Osteoblast (primary cell): ENCODE results near the gene TMEM239. TPM values are rescaled to one million over a fixed set of nuclear protein-coding genes. Genes with fewer than 3 reads are reported as not detected.

ENCODE experiments used
- DNase-seq: peaks from one replicate; pipeline ENCODE4 v3.0.0; 2011; ENCODE audit warnings: low spot score, mixed read lengths; ENCODE audit not compliant: insufficient read length; ENCODE audit errors: missing footprints
- H2AFZ ChIP-seq: 2 replicates; pipeline ENCODE4 v1.6.0; 2011; ENCODE audit warnings: mild to moderate bottlenecking, low read length
- H3K27ac ChIP-seq: 2 replicates; pipeline ENCODE4 v1.5.1; 2011; ENCODE audit warnings: mild to moderate bottlenecking, low read depth, low read length, moderate library complexity
- H3K27me3 ChIP-seq: 2 replicates; pipeline ENCODE4 v1.6.0; 2012; ENCODE audit warnings: mild to moderate bottlenecking, control low read depth, inconsistent platforms, low read length, moderate library complexity; ENCODE audit not compliant: insufficient read depth
- H3K36me3 ChIP-seq: 2 replicates; pipeline ENCODE4 v1.5.1; 2011; ENCODE audit warnings: mild to moderate bottlenecking, low read length, control low read depth, moderate library complexity; ENCODE audit not compliant: insufficient read depth
- H3K4me1 ChIP-seq: 2 replicates; pipeline ENCODE4 v1.5.1; 2011; ENCODE audit warnings: mild to moderate bottlenecking, low read length, control low read depth, moderate library complexity; ENCODE audit not compliant: insufficient read depth
- H3K4me2 ChIP-seq: 2 replicates; pipeline ENCODE4 v1.6.0; 2011; ENCODE audit warnings: mild to moderate bottlenecking, low read length; ENCODE audit not compliant: insufficient read depth
- H3K4me3 ChIP-seq: fragments of 200-600 bp; sonication (generic); 3 replicates; pipeline ENCODE4 v1.5.1; 2012; ENCODE audit warnings: mild to moderate bottlenecking, low read length, inconsistent platforms; ENCODE audit not compliant: insufficient read depth
- H3K79me2 ChIP-seq: 2 replicates; pipeline ENCODE4 v1.6.0; 2012; ENCODE audit warnings: mild to moderate bottlenecking, low read length, control low read depth, inconsistent platforms; ENCODE audit not compliant: insufficient read depth
- H3K9me3 ChIP-seq: 2 replicates; pipeline ENCODE4 v1.5.1; 2011; ENCODE audit warnings: low read depth, low read length, control low read depth
- H4K20me1 ChIP-seq: 2 replicates; pipeline ENCODE4 v1.6.0; 2012; ENCODE audit warnings: mild to moderate bottlenecking, low read length, control low read depth; ENCODE audit not compliant: insufficient read depth
- CTCF ChIP-seq: IDR thresholded peaks from 2 replicates; pipeline ENCODE4 v1.5.1; 2011; ENCODE audit warnings: mild to moderate bottlenecking, low read depth, low read length, moderate library complexity; ENCODE audit errors: extremely low read depth
- total RNA-seq: library from RNA; depleted of rRNA; stranded (reverse); fragments of >200 nt; gene quantifications from 2 replicates; pipeline ENCODE4 v1.2.3, GENCODE V29; 2012

The TMEM239 gene
- total RNA-seq, 1 donor, result under 0.01 TPM

- H3K27me3 ChIP-seq, result no peaks in the 10 kb centered on the region
- H4K20me1 ChIP-seq, result peaks cover 33% of the 10 kb centered on the region
- H3K4me3 ChIP-seq, result no peak overlapping the region
- peaks cover 2% of the 10 kb centered on the region for H3K79me2 ChIP-seq
- peaks cover 15% of the 10 kb centered on the region for H3K36me3 ChIP-seq
- no peak for DNase-seq
- H3K9me3 ChIP-seq, result no peaks in the 10 kb centered on the region
- no peak overlapping the region for H3K4me2 ChIP-seq
- H3K4me1 ChIP-seq, result peaks cover 12% of the 10 kb centered on the region
- no peak overlapping the region for H2AFZ ChIP-seq
- H3K27ac ChIP-seq, result peak overlapping the region; percentile 12
- no peak for TF ChIP-seq CTCF
These were observed 42.4 kb downstream of the TMEM239 start for GRCh38 chr20:2858591-2858990.

GRCh38 chr20:2859330-2860121, 43.4 kb downstream of the TMEM239 start:
- H3K27ac ChIP-seq, result peak overlapping the region; percentile 12
- peaks cover 29% of the 10 kb centered on the region for H4K20me1 ChIP-seq
- peaks cover 15% of the 10 kb centered on the region for H3K36me3 ChIP-seq
- peaks cover 2% of the 10 kb centered on the region for H3K79me2 ChIP-seq
- no peak overlapping the region for H3K4me3 ChIP-seq
- H3K27me3 ChIP-seq, result no peaks in the 10 kb centered on the region
- no peaks in the 10 kb centered on the region for H3K9me3 ChIP-seq
- H2AFZ ChIP-seq, result no peak overlapping the region
- peaks cover 12% of the 10 kb centered on the region for H3K4me1 ChIP-seq
- DNase-seq, result peak; percentile 95
- no peak overlapping the region for H3K4me2 ChIP-seq
- TF ChIP-seq CTCF, result no peak

GRCh38 chr20:2864626-2865025, 48.5 kb downstream of the TMEM239 start:
- peaks cover 27% of the 10 kb centered on the region for H3K36me3 ChIP-seq
- no peaks in the 10 kb centered on the region for H3K27me3 ChIP-seq
- no peaks in the 10 kb centered on the region for H3K79me2 ChIP-seq
- no peak overlapping the region for H3K4me2 ChIP-seq
- no peak for TF ChIP-seq CTCF
- H3K9me3 ChIP-seq, result no peaks in the 10 kb centered on the region
- no peak overlapping the region for H2AFZ ChIP-seq
- H3K4me3 ChIP-seq, result no peak overlapping the region
- no peak overlapping the region for H3K27ac ChIP-seq
- H3K4me1 ChIP-seq, result peaks cover 5% of the 10 kb centered on the region
- H4K20me1 ChIP-seq, result peaks cover 13% of the 10 kb centered on the region
- no peak for DNase-seq

- no peaks in the 10 kb centered on the region for H3K9me3 ChIP-seq
- no peak overlapping the region for H2AFZ ChIP-seq
- H3K27ac ChIP-seq, result no peak overlapping the region
- no peak overlapping the region for H3K4me2 ChIP-seq
- H3K4me3 ChIP-seq, result no peak overlapping the region
- H3K4me1 ChIP-seq, result no peaks in the 10 kb centered on the region
- no peaks in the 10 kb centered on the region for H3K27me3 ChIP-seq
- H4K20me1 ChIP-seq, result peaks cover 10% of the 10 kb centered on the region
- peak; percentile 50 for DNase-seq
- no peaks in the 10 kb centered on the region for H3K79me2 ChIP-seq
- H3K36me3 ChIP-seq, result peaks cover 27% of the 10 kb centered on the region
- TF ChIP-seq CTCF, result no peak
These were observed 48.9 kb downstream of the TMEM239 start for GRCh38 chr20:2865101-2865500.
